ENCODE measurements around the gene TXLNB. TPM values are rescaled to one million over a fixed set of nuclear protein-coding genes. Genes with fewer than 3 reads are reported as not detected.
"Not testable (repeated sequence)": the region's sequence is repeated elsewhere in the genome, so short reads cannot be mapped to it uniquely, and the experiment has no call there.

Gene TXLNB
- total RNA-seq, 6 experiments from 2014 or later, result 0.07 TPM; not detected in 5

DNA sequence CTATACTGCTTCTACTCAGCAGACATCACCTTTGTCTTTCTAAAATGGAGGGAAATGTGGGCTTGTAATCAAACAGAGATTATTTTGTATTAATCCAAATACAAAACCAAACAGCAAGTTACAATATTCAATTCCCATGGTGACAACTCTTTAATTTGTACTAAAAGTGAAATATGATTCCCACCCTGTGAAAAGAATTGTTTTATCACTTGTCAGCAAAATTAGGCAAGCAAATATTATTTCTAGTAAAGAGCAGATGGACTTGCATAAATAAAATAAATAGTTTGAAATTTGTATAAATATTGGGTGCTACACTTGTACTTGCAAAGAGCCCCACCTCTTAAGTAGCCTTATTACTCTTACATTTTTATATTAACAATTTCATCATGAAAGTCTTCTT lies 6.1 kb upstream of the TXLNB start:
- Mint-ChIP-seq H3K27ac (no peak overlapping the region), H3K27me3 (ENCODE audit: insufficient read depth) (0 out of 2 replicates have a peak, but pooled peaks cover 2% of the 10 kb centered on the region), H3K4me1 (ENCODE audit: low read depth) (peaks cover 19% of the 10 kb centered on the region), H3K36me3 (ENCODE audit: low read depth) (0 out of 2 replicates have a peak, but pooled peaks cover 4% of the 10 kb centered on the region), H3K9me3 (no peaks in the 10 kb centered on the region), H3K4me3 (no peak overlapping the region)
- TF ChIP-seq, protein P1, sequence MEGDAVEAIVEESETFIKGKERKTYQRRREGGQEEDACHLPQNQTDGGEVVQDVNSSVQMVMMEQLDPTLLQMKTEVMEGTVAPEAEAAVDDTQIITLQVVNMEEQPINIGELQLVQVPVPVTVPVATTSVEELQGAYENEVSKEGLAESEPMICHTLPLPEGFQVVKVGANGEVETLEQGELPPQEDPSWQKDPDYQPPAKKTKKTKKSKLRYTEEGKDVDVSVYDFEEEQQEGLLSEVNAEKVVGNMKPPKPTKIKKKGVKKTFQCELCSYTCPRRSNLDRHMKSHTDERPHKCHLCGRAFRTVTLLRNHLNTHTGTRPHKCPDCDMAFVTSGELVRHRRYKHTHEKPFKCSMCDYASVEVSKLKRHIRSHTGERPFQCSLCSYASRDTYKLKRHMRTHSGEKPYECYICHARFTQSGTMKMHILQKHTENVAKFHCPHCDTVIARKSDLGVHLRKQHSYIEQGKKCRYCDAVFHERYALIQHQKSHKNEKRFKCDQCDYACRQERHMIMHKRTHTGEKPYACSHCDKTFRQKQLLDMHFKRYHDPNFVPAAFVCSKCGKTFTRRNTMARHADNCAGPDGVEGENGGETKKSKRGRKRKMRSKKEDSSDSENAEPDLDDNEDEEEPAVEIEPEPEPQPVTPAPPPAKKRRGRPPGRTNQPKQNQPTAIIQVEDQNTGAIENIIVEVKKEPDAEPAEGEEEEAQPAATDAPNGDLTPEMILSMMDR (IDR thresholded peaks at IDR 0.05), result no peak
- DNase-seq, result no peak

DNA sequence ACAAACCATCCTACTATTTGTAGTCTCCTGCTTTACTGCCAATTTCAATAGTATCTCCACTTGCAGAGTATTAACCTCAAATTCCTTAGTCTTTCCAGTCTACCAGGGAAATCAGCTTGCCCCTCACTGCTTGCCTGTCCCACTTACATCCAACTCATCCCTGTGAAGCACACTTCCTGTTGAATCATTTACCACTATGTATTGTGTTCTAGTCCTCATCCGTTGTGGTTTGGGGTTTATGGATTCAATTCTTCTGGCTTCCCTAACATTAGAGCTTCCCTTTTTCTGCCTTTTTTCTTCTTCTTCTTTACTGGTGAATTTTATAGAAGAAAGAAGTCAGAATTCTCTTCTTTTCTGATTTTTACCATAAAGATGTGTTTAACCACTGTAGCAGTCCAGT lies 5.1 kb upstream of the TXLNB start:
- peaks cover 28% of the 10 kb centered on the region for H3K4me1 Mint-ChIP-seq (ENCODE audit: low read depth)
- DNase-seq, result peak; percentile 50
- no peak overlapping the region for H3K4me3 Mint-ChIP-seq
- 0 out of 2 replicates have a peak, but pooled peaks cover 2% of the 10 kb centered on the region for H3K27me3 Mint-ChIP-seq (ENCODE audit: insufficient read depth)
- no peaks in the 10 kb centered on the region for H3K9me3 Mint-ChIP-seq
- TF ChIP-seq, protein P1 (IDR thresholded peaks at IDR 0.05), result no peak
- peak overlapping the region; percentile 44 for H3K27ac Mint-ChIP-seq
- 0 out of 2 replicates have a peak, but pooled peaks cover 4% of the 10 kb centered on the region for H3K36me3 Mint-ChIP-seq (ENCODE audit: low read depth)

DNA sequence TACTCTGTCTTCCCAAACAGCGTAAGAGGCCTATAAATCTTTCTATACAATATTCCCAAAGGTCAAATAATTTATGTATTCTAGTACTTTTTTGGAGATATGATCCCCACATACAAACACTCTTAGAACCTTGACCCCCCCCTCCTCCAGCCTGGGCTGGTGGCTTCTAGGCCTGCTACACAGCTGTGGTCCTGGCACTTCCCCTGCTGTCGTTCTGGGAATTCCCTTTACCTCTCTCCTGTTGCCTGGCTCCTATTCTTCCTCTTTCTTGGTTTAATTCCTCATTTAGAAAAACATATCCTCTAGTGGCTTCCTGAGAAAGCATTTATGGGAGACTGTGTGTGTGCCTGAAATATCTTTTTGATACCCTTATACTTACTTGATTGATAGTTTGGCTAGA lies 4.1 kb upstream of the TXLNB start:
- H3K27ac Mint-ChIP-seq, result no peak overlapping the region
- no peak for DNase-seq
- H3K27me3 Mint-ChIP-seq (ENCODE audit: insufficient read depth), result 0 out of 2 replicates have a peak, but pooled peaks cover 2% of the 10 kb centered on the region
- H3K4me1 Mint-ChIP-seq (ENCODE audit: low read depth), result peaks cover 39% of the 10 kb centered on the region
- H3K36me3 Mint-ChIP-seq (ENCODE audit: low read depth), result 0 out of 2 replicates have a peak, but pooled peaks cover 4% of the 10 kb centered on the region
- TF ChIP-seq, protein P1 (IDR thresholded peaks at IDR 0.05), result no peak
- H3K4me3 Mint-ChIP-seq, result no peak overlapping the region
- no peaks in the 10 kb centered on the region for H3K9me3 Mint-ChIP-seq

DNA sequence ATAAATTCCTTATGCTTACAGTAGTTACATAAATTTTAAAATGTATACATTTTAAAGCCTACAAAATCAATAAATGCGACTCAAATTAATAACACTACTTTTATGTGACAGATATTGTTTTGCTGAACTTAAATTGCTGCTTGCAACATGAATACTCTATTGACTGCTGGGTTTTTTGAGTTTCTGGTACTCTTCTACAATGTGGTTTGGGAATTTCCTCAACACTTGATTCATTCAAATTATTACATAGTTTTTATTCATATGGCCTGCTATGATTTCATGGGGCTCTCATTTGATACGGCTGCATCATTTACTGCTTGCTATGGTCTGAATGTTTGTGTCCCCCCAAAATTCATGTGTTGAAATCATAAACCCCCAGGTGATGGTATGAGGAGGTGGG lies 2.3 kb upstream of the TXLNB start:
- no peak for DNase-seq
- no peak overlapping the region for H3K27ac Mint-ChIP-seq

DNA sequence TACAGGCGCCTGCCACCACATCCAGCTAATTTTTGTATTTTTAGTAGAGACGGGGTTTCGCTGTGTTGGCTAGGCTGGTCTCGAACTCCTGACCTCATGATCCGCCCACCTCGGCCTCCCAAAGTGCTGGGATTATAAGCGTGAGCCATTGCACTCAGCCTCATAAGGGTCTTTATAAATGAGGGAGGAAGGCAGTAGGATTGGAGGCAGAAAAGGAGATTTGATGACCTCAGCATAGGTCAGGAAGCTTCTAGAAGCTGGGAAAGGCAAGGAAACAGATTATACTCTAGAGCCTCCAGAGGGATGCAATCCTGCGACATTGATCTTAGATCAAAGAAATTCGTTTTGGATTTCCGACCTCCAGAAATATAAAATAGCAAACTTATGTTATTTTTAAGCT lies 1.4 kb upstream of the TXLNB start:
- H3K4me3 Mint-ChIP-seq; H3K27ac Mint-ChIP-seq; H3K36me3 Mint-ChIP-seq (ENCODE audit: low read depth); H3K9me3 Mint-ChIP-seq; DNase-seq; H3K27me3 Mint-ChIP-seq (ENCODE audit: insufficient read depth): not testable (repeated sequence)
- H3K4me1 Mint-ChIP-seq (ENCODE audit: low read depth), result peaks cover 44% of the 10 kb centered on the region

More for the DNA sequence above, 2.3 kb upstream of the TXLNB start:
- no peak overlapping the region for H3K4me3 Mint-ChIP-seq
- H3K9me3 Mint-ChIP-seq, result no peaks in the 10 kb centered on the region
- 0 out of 2 replicates have a peak, but pooled peaks cover 4% of the 10 kb centered on the region for H3K36me3 Mint-ChIP-seq (ENCODE audit: low read depth)
- peaks cover 44% of the 10 kb centered on the region for H3K4me1 Mint-ChIP-seq (ENCODE audit: low read depth)
- TF ChIP-seq, protein P1 (IDR thresholded peaks at IDR 0.05), result no peak
- H3K27me3 Mint-ChIP-seq (ENCODE audit: insufficient read depth), result no peaks in the 10 kb centered on the region; the same call in 1 of the 2 replicates

DNA sequence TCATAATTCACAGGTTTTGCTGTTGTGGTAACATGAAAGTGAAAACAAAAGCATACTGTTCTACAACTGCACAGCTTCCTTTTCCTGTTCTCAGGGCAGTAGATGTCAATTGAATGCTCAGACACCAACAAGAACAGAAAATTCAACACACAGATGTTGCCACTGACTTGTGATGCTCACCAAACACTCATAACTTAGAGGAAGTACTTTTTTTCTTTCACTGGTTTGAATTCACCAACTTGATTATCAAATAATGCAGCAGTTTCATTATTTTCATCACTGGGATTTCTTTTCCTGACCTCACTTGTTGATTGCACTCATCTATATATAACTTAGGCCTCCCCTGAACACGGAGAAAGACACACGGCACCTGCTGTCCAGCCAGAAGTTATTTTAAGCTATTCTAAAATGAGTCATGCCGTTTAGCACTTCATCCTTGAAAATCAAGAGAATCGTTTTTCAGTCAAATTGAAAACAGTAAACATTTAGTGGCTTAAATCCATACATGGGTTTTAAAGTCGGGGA lies 949 bp downstream of the TXLNB start:
- DNase-seq, result peak; percentile 28
- 0 out of 2 replicates have a peak, but pooled peaks cover 1% of the 10 kb centered on the region for H3K36me3 Mint-ChIP-seq (ENCODE audit: low read depth)
- H3K4me3 Mint-ChIP-seq, result peak overlapping the region; percentile 31; the same call in 1 of the 2 replicates
- TF ChIP-seq, protein P1 (IDR thresholded peaks at IDR 0.05), result no peak
- H3K27ac Mint-ChIP-seq, result peak overlapping the region; percentile 10; the same call in 1 of the 2 replicates
- no peaks in the 10 kb centered on the region for H3K9me3 Mint-ChIP-seq
- H3K27me3 Mint-ChIP-seq (ENCODE audit: insufficient read depth), result peaks cover 3% of the 10 kb centered on the region; the same call in 1 of the 2 replicates
- H3K4me1 Mint-ChIP-seq (ENCODE audit: low read depth), result peaks cover 25% of the 10 kb centered on the region

Measured in HFFc6 (cell line).